HepG2 (cell line): Measurements from ENCODE around the gene UBE2D3.

Experiments used
- REST ChIP-seq, 2 experiments: IDR thresholded peaks; 2 replicates each; pipeline ENCODE4 v1.6.1; 2011 to 2012; ENCODE audit warnings: low read length in 2 of 2, borderline replicate concordance in 1 of 2, low read depth in 1 of 2, mild to moderate bottlenecking in 1 of 2, moderate library complexity in 1 of 2
- ZBTB7A ChIP-seq: sonication (generic); formaldehyde crosslinking; IDR thresholded peaks from 2 replicates; pipeline ENCODE4 v1.8.0; 2022; ENCODE audit warnings: mild to moderate bottlenecking, missing genetic modification reagents
- ZFP1 ChIP-seq: IDR thresholded peaks from 2 replicates; pipeline ENCODE4 v1.6.1; 2016
- ZNF24 ChIP-seq: fragments of 450-650 bp; IDR thresholded peaks from 2 replicates; pipeline ENCODE4 v1.6.1; 2017; ENCODE audit warnings: antibody characterized with exemption, mild to moderate bottlenecking

GRCh38 chr4:102869569-102870197 is 42.3 kb upstream of the UBE2D3 start:
- TF ChIP-seq ZFP1 (CRISPR knock-in tag) (no peak), ZBTB7A (CRISPR knock-in tag) (no peak), ZNF24 (no peak), REST (IDR thresholded peaks at IDR 0.05; ENCODE audit: borderline replicate concordance in 1 of 2, low read depth in 1 of 2, low read length in 2 of 2) (no peak)
